Stimulated activated CD4-positive, alpha-beta T cell treated with anti-CD3 and anti-CD28 coated beads, Interleukin-2, amount 100 ng/mL, for 24 hours (primary cell): ENCODE measurements around the gene RPL13A.
A peak's percentile ranks its signal among the peaks of the same experiment; 100 is the strongest.

ENCODE experiments used
- DNase-seq, 2 donors: peaks; one replicate each; pipeline ENCODE4 v3.0.0-alpha.2; 2020

Gene RPL13A

GRCh38 chr19:49486710-49487276 is 615 bp upstream of the RPL13A start:
- DNase-seq = no peak

GRCh38 chr19:49488046-49488862 is 846 bp downstream of the RPL13A start:
- DNase-seq = peak; percentile 48 to 55

GRCh38 chr19:49488863-49489537 is 1.6 kb downstream of the RPL13A start:
- DNase-seq = no peak

GRCh38 chr19:49489601-49490167 is 2.3 kb downstream of the RPL13A start:
- DNase-seq = peak; percentile 55 to 63

GRCh38 chr19:49490287-49491029 is 3.0 kb downstream of the RPL13A start:
- DNase-seq = no peak

- DNase-seq = no peak
Measured at GRCh38 chr19:49491030-49491803, 3.8 kb downstream of the RPL13A start.

- no peak for DNase-seq
Measured at GRCh38 chr19:49491804-49492572, 4.6 kb downstream of the RPL13A start.

- DNase-seq = peak in 1 of 2 donors; percentile 51
Measured at GRCh38 chr19:49492573-49493405, 5.4 kb downstream of the RPL13A start.

GRCh38 chr19:49496574-49497008 is 9.2 kb downstream of the RPL13A start:
- DNase-seq = no peak

- DNase-seq = peak; percentile 79
Measured at GRCh38 chr19:49497047-49497788, 9.8 kb downstream of the RPL13A start.

- DNase-seq = peak in 1 of 2 donors; percentile 35
Measured at GRCh38 chr19:49497789-49498103, 10.3 kb downstream of the RPL13A start.

GRCh38 chr19:49498475-49498874 is 11.1 kb downstream of the RPL13A start:
- DNase-seq = no peak

- peak; percentile 51 for DNase-seq
Measured at GRCh38 chr19:49499030-49499670, 11.7 kb downstream of the RPL13A start.

- peak; percentile 40 to 50 for DNase-seq
Measured at GRCh38 chr19:49502866-49503581, 15.6 kb downstream of the RPL13A start.

GRCh38 chr19:49503582-49503962 is 16.2 kb downstream of the RPL13A start:
- DNase-seq = no peak

GRCh38 chr19:49506575-49507105 is 19.2 kb downstream of the RPL13A start:
- DNase-seq = peak; percentile 80

- no peak for DNase-seq
Measured at GRCh38 chr19:49507803-49508494, 20.5 kb downstream of the RPL13A start.
